BLaER1 treated with 17β-estradiol and CSF1 and Interleukin-3, amounts not matched to agents 10 nM and 100 nM (cell line): ENCODE results near the gene ARID1B.

Source experiments
- H3K27ac ChIP-seq, 11 experiments: shearing (Covaris generic); formaldehyde crosslinking; 2 replicates each; pipeline ENCODE4 v1.8.1; 2022
- H3K27me3 ChIP-seq, 11 experiments: shearing (Covaris generic); formaldehyde crosslinking; 2 replicates each; pipeline ENCODE4 v1.8.1; 2022
- H3K36me3 ChIP-seq, 11 experiments: shearing (Covaris generic); formaldehyde crosslinking; 2 replicates each; pipeline ENCODE4 v1.8.1; 2022
- H3K4me1 ChIP-seq, 10 experiments: shearing (Covaris generic); formaldehyde crosslinking; 2 replicates each; pipeline ENCODE4 v1.8.1; 2022
- H3K4me2 ChIP-seq, 11 experiments: shearing (Covaris generic); formaldehyde crosslinking; 2 replicates each; pipeline ENCODE4 v1.8.1; 2022
- H3K4me3 ChIP-seq, 10 experiments: shearing (Covaris generic); formaldehyde crosslinking; 2 replicates each; pipeline ENCODE4 v1.8.1; 2022
- H3K9ac ChIP-seq, 11 experiments: shearing (Covaris generic); formaldehyde crosslinking; 2 replicates each; pipeline ENCODE4 v1.8.1; 2022
- H3K9me3 ChIP-seq, 11 experiments: shearing (Covaris generic); formaldehyde crosslinking; replicated peaks in 1 of 11; 2 replicates each; pipeline ENCODE4 v1.8.1; 2022
- H4K20me1 ChIP-seq, 11 experiments: shearing (Covaris generic); formaldehyde crosslinking; 2 replicates each; pipeline ENCODE4 v1.8.1; 2022
- Cebpa-rat ChIP-seq, 11 experiments: shearing (Covaris generic); IDR thresholded peaks; 2 replicates each; pipeline ENCODE4 v1.8.1; 2022

The ARID1B gene

GRCh38 chr6:157182503-157183264, 405.5 kb downstream of the ARID1B start:
- H3K36me3 ChIP-seq = peaks cover 75 to 86% (median 81%) of the 10 kb centered on the region in 11 experiments
- no peak overlapping the region for H3K4me3 ChIP-seq
- H3K4me1 ChIP-seq = no peaks in the 10 kb centered on the region; a peak in 1 of 20 replicates
- H3K27ac ChIP-seq = no peak overlapping the region
- TF ChIP-seq Cebpa-rat (IDR thresholded peaks at IDR 0.05) = no peak
- H4K20me1 ChIP-seq = peaks cover 0 to 31% (median 5%) of the 10 kb centered on the region in 11 experiments; a peak in 5 of 22 replicates
- no peak overlapping the region for H3K4me2 ChIP-seq
- no peak overlapping the region for H3K9ac ChIP-seq
- no peaks in the 10 kb centered on the region for H3K27me3 ChIP-seq
- H3K9me3 ChIP-seq = no peaks in the 10 kb centered on the region

GRCh38 chr6:157184202-157185015, 407.2 kb downstream of the ARID1B start:
- Histone ChIP-seq H3K27ac (no peak overlapping the region), H3K4me2 (no peak overlapping the region), H3K4me1 (no peaks in the 10 kb centered on the region; a peak in 1 of 20 replicates), H3K9ac (no peak overlapping the region), H3K36me3 (peaks cover 90 to 99% (median 95%) of the 10 kb centered on the region in 11 experiments), H3K4me3 (no peak overlapping the region), H4K20me1 (peaks cover 0 to 31% (median 0%) of the 10 kb centered on the region in 11 experiments; a peak in 5 of 22 replicates), H3K9me3 (no peaks in the 10 kb centered on the region), H3K27me3 (no peaks in the 10 kb centered on the region)
- no peak for TF ChIP-seq Cebpa-rat (IDR thresholded peaks at IDR 0.05)

GRCh38 chr6:157185171-157185570, 408.0 kb downstream of the ARID1B start:
- no peak overlapping the region for H3K4me3 ChIP-seq
- no peak overlapping the region for H3K9ac ChIP-seq
- peaks cover 0 to 31% (median 0%) of the 10 kb centered on the region in 11 experiments; a peak in 5 of 22 replicates for H4K20me1 ChIP-seq
- peaks cover 98 to 100% (median 100%) of the 10 kb centered on the region in 11 experiments for H3K36me3 ChIP-seq
- TF ChIP-seq Cebpa-rat (IDR thresholded peaks at IDR 0.05) = no peak
- no peak overlapping the region for H3K4me2 ChIP-seq
- H3K4me1 ChIP-seq = no peaks in the 10 kb centered on the region; a peak in 1 of 20 replicates
- H3K27me3 ChIP-seq = no peaks in the 10 kb centered on the region
- no peaks in the 10 kb centered on the region for H3K9me3 ChIP-seq
- no peak overlapping the region for H3K27ac ChIP-seq

DNA sequence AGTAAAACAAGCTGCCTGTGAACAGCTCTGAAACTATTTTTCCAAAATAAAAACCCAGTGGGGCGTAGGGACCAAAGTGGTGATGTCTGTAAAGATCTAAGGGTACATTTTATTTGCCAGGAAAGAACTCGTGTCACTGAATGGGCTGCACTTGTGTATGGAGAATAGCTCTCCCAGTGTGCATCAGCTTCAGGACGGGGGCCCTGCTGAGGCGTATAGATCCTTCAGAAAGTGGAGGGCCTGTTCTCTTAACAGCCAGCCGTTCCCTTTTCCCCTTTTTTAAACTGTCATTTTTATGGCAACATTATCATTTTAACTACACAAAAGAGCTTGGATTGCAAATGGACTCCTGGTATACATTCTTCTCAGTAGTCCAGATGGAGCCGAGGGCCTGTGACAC, 408.8 kb downstream of the ARID1B start:
- Histone ChIP-seq H3K4me1 (no peaks in the 10 kb centered on the region; a peak in 1 of 20 replicates), H3K4me3 (no peak overlapping the region), H3K27ac (no peak overlapping the region), H3K4me2 (no peak overlapping the region), H3K36me3 (peaks cover 98 to 100% (median 100%) of the 10 kb centered on the region in 11 experiments), H3K9ac (peak overlapping the region in 1 of 11 experiments; percentile 4; a peak in 1 of 22 replicates), H4K20me1 (peaks cover 0 to 31% (median 0%) of the 10 kb centered on the region in 11 experiments; a peak in 5 of 22 replicates), H3K9me3 (no peaks in the 10 kb centered on the region), H3K27me3 (no peaks in the 10 kb centered on the region)
- no peak for TF ChIP-seq Cebpa-rat (IDR thresholded peaks at IDR 0.05)

- H3K9me3 ChIP-seq = no peaks in the 10 kb centered on the region
- no peak for TF ChIP-seq Cebpa-rat (IDR thresholded peaks at IDR 0.05)
- H3K27me3 ChIP-seq = no peaks in the 10 kb centered on the region
- H3K27ac ChIP-seq = no peak overlapping the region
- H3K36me3 ChIP-seq = peaks cover 98 to 100% (median 100%) of the 10 kb centered on the region in 11 experiments
- no peaks in the 10 kb centered on the region; a peak in 1 of 20 replicates for H3K4me1 ChIP-seq
- H3K4me3 ChIP-seq = no peak overlapping the region
- no peak overlapping the region for H3K4me2 ChIP-seq
- H3K9ac ChIP-seq = no peak overlapping the region
- peaks cover 0 to 24% (median 0%) of the 10 kb centered on the region in 11 experiments; a peak in 5 of 22 replicates for H4K20me1 ChIP-seq
Measured at GRCh38 chr6:157186785-157187181, 409.6 kb downstream of the ARID1B start.

GRCh38 chr6:157187182-157188083, 410.3 kb downstream of the ARID1B start:
- Histone ChIP-seq H3K36me3 (peaks cover 98 to 100% (median 100%) of the 10 kb centered on the region in 11 experiments), H3K9me3 (no peaks in the 10 kb centered on the region), H4K20me1 (peaks cover 0 to 18% (median 0%) of the 10 kb centered on the region in 11 experiments; a peak in 5 of 22 replicates), H3K4me1 (no peaks in the 10 kb centered on the region; a peak in 1 of 20 replicates), H3K4me3 (no peak overlapping the region), H3K4me2 (no peak overlapping the region), H3K9ac (no peak overlapping the region), H3K27ac (no peak overlapping the region), H3K27me3 (no peaks in the 10 kb centered on the region)
- no peak for TF ChIP-seq Cebpa-rat (IDR thresholded peaks at IDR 0.05)

GRCh38 chr6:157188213-157188612, 411.0 kb downstream of the ARID1B start:
- H4K20me1 ChIP-seq = peaks cover 0 to 18% (median 0%) of the 10 kb centered on the region in 11 experiments; a peak in 4 of 22 replicates
- no peaks in the 10 kb centered on the region for H3K27me3 ChIP-seq
- H3K36me3 ChIP-seq = peaks cover 97 to 100% (median 100%) of the 10 kb centered on the region in 11 experiments
- H3K4me2 ChIP-seq = no peak overlapping the region
- H3K4me3 ChIP-seq = no peak overlapping the region
- no peaks in the 10 kb centered on the region for H3K9me3 ChIP-seq
- no peak for TF ChIP-seq Cebpa-rat (IDR thresholded peaks at IDR 0.05)
- no peak overlapping the region for H3K9ac ChIP-seq
- H3K4me1 ChIP-seq = no peaks in the 10 kb centered on the region; a peak in 1 of 20 replicates
- no peak overlapping the region for H3K27ac ChIP-seq

DNA sequence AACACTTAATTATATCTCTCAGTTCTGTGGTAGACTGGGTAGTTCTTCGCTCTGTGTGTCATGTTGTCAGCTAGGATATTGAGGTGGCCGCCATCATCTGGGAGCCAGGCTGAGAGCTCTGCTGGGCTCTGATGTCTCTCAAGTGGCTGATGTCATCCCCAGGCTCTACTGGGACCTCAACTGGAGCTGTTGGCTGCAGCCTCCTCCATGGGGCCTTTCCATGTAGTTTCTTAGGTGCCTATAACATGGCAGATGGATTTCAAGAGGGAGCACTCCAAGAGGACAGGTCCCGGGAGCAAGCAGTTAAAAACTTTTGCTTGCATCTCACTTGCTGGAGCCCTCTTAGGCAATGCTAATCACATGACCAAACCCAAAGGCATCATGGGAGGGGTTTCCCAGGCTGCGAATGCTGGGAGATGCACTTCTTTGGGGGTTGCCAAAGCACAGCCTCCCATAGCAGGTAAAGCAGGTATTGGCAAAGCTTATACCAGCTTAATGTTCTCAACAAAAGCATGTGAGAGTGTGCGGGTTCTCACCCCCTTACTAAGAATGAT, 416.3 kb downstream of the ARID1B start:
- no peaks in the 10 kb centered on the region for H3K27me3 ChIP-seq
- peaks cover 95 to 100% (median 97%) of the 10 kb centered on the region in 11 experiments for H3K36me3 ChIP-seq
- peaks cover 0 to 9% (median 0%) of the 10 kb centered on the region in 11 experiments; a peak in 5 of 22 replicates for H4K20me1 ChIP-seq
- no peak for TF ChIP-seq Cebpa-rat (IDR thresholded peaks at IDR 0.05)
- H3K4me1 ChIP-seq = no peaks in the 10 kb centered on the region
- no peak overlapping the region for H3K27ac ChIP-seq
- no peak overlapping the region for H3K9ac ChIP-seq
- H3K4me3 ChIP-seq = no peak overlapping the region
- no peaks in the 10 kb centered on the region for H3K9me3 ChIP-seq
- no peak overlapping the region for H3K4me2 ChIP-seq
